Fibroblast of the aortic adventitia (primary cell): ENCODE measurements around the gene CMBL. TPM values are rescaled to one million over a fixed set of nuclear protein-coding genes. Genes with fewer than 3 reads are reported as not detected.
A peak's percentile ranks its signal among the peaks of the same experiment; 100 is the strongest.

ENCODE experiments used
- DNase-seq: peaks from one replicate; pipeline ENCODE4 v3.0.0-alpha.2; 2010; ENCODE audit warnings: low read depth
- H3K4me3 ChIP-seq: 2 replicates; pipeline ENCODE4 v1.5.1; 2011; ENCODE audit warnings: low read depth, mild to moderate bottlenecking, control low read depth, low read length, moderate library complexity
- small RNA-seq: library from RNA; depleted of rRNA; stranded (forward); fragments of <200 nt; gene quantifications from one replicate; pipeline ENCODE3, GENCODE V24; 2012
- total RNA-seq: library from RNA; depleted of rRNA; stranded (reverse); fragments of >200 nt; gene quantifications from 2 replicates; pipeline ENCODE4 v1.2.3, GENCODE V29; 2012; ENCODE audit warnings: low replicate concordance
- TF ChIP-seq, protein P1 (sequence below): IDR thresholded peaks from 2 replicates; pipeline ENCODE4 v1.5.1; 2011; ENCODE audit warnings: mild to moderate bottlenecking, low read length, control low read depth, inconsistent platforms; ENCODE audit not compliant: insufficient read depth

CMBL gene
- total RNA-seq, 1 donor = 12.3 TPM

DNA sequence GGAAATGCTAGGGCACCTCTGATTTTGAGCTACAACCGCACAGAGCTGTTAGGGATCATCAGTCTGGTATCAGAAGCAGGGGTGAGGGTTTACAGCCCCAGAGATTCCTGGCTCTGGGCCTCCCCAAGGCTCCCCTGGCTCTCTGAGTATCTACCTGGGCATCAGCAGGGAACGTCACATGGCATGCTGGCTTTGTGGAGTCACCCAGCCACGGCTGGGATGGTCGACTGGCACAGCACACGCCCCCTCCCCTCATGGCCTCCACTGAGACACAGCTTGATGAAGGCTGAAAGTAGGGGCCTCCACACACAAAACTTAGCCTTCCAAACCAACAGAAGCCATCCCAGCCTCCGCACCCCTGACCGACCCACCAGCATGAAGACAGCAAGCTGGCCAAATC lies 74.7 kb downstream of the CMBL start:
- H3K4me3 ChIP-seq = no peak overlapping the region
- DNase-seq = no peak
- TF ChIP-seq, protein P1, sequence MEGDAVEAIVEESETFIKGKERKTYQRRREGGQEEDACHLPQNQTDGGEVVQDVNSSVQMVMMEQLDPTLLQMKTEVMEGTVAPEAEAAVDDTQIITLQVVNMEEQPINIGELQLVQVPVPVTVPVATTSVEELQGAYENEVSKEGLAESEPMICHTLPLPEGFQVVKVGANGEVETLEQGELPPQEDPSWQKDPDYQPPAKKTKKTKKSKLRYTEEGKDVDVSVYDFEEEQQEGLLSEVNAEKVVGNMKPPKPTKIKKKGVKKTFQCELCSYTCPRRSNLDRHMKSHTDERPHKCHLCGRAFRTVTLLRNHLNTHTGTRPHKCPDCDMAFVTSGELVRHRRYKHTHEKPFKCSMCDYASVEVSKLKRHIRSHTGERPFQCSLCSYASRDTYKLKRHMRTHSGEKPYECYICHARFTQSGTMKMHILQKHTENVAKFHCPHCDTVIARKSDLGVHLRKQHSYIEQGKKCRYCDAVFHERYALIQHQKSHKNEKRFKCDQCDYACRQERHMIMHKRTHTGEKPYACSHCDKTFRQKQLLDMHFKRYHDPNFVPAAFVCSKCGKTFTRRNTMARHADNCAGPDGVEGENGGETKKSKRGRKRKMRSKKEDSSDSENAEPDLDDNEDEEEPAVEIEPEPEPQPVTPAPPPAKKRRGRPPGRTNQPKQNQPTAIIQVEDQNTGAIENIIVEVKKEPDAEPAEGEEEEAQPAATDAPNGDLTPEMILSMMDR = no peak

DNA sequence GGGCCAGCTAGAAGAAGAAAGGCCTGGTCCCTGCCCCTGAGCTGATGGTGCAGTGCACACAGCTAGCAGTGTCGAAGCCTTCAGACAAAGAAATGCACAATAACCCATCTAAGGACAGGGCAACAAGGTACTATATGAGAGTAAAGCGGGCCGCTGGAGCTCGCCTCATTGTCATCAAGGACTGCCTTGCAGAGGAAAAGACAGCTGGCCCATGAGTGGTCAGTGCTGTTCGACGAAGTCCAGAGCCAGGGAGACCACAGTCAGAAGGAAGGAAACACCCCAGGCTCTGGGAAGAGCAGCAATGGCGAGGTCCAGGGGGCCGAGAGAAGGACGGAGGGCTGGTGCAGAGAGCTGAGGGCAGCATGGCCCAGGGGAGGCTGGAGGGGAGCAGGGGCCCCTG lies 75.3 kb downstream of the CMBL start:
- no peak for DNase-seq
- TF ChIP-seq, protein P1 = no peak
- H3K4me3 ChIP-seq = no peak overlapping the region

DNA sequence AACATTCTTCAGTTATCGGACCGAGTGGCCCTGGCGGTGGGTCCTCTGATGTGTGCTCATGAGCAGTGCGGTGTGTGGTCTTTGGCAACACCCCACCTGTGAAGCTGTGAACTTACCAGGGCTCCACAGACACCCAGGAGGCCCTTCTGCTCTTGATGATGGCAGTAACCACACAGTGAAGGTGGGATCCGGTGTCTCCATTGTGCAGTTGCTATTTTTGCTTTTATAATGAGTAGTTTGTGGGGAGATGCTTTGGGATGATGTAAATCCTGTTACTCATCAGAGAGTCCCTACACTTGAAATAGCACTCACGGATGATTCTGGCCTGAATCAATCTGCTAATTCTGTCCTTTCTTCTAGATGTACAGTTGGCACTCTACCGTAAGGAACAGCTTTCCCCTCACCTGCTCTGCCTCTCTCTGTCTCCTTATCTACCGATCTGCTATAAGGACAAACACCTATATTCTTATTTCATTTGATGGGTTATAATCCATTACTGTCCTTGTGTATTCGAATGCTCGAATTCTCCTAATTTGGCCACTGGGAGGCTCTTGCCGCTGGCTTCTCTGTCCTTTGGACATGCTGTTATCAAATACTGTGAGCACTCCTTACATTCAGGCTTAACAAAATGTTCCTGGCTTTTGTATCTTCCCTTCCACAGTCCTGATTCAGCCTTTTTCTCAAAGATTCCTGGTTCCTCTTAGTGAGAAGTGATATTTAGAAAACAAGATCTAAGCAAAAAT lies 78.2 kb downstream of the CMBL start:
- no peak overlapping the region for H3K4me3 ChIP-seq
- peak; percentile 67 for DNase-seq
- TF ChIP-seq, protein P1 = peak; percentile 51

DNA sequence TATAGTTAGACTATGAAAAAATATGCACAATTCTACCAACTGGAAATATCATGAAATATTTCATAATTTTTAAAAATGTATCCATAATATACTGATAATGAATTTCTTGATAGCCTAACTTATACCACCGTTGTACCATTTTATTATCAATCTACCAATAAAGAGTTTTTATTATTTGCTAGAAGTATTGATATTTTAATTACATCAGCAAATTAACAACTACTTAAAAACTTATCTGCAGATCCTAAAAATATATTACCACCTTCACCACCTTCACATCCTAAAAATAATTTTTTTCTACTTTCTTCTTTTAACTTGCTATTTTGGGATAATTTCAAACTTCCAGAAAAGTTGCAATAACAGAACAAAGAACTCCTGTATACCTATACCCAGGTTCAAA lies 79.4 kb downstream of the CMBL start:
- TF ChIP-seq, protein P1 = no peak
- H3K4me3 ChIP-seq = no peak overlapping the region
- no peak for DNase-seq

Small RNA genes lying within 50 kb of the gene (small RNA-seq; reads per million reads assigned to genes)
- gene RF00019 = not detected

Other genes starting within 250 kb of the CMBL start
- gene ATPSCKMT, start 58.0 kb downstream of the CMBL start, total RNA-seq = 34.3 and 60.9 TPM in 2 replicates
- gene CCT5, start 57.6 kb downstream of the CMBL start, total RNA-seq = 168 and 359 TPM in 2 replicates
- gene MARCHF6, start 45.8 kb upstream of the CMBL start, total RNA-seq = 49.0 and 68.1 TPM in 2 replicates
- gene ROPN1L, start 134.0 kb upstream of the CMBL start, total RNA-seq = 0.63 TPM in 1 of 2 replicates, not detected in the other